Eye (tissue), 1 donor: ENCODE measurements around the gene NPAS3.

Source experiments
- DNase-seq: peaks from one replicate; pipeline ENCODE4 v3.0.0-alpha.2; 2015

NPAS3 gene

GRCh38 chr14:32940711-32941667, 2.3 kb downstream of the NPAS3 start:
- DNase-seq, result no peak

DNA sequence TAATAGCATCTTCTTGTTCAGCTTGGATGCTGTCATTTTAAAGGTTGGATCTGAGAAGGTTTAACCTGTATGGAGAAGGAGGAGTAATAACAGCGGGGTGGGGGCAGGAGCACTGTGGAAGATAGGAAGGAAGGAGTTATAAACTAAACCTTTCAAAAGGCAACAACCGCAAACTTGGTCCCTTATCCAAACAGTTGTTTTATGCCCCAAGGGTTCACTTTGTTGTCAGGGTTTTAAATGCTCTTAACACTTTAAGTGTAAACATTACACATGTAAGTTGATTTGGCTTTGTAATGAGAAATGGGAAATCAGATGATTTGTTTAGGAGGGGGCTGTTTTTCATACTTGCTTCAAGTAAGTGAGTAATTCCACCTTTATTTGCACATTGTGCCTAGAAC, 3.0 kb downstream of the NPAS3 start:
- DNase-seq, result no peak

GRCh38 chr14:32947081-32947480, 8.4 kb downstream of the NPAS3 start:
- no peak for DNase-seq

DNA sequence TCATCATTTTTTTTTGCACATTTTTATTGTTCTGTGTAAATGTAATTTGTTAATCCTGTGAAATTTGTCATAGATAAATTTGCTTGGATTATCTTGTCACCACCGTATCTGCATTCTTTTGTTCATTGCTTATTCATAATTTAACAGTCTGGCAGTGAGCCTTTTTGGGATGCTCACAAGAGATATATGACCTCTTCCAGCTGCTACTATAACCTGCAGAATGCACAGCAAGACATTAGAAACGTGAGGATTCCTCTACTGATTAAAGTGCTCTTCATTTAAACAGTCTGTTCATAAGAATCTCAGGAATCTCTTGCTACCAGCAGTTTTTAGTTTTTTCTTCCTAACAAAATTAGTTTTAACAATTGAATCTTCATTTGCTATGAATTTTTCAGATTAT, 9.1 kb downstream of the NPAS3 start:
- peak; percentile 38 for DNase-seq

- DNase-seq, result no peak
These were observed 11.9 kb downstream of the NPAS3 start for GRCh38 chr14:32950584-32950983.

- no peak for DNase-seq
These were observed 28.7 kb downstream of the NPAS3 start for GRCh38 chr14:32967421-32967820.

- no peak for DNase-seq
These were observed 30.4 kb downstream of the NPAS3 start for GRCh38 chr14:32968972-32969544.

GRCh38 chr14:32977913-32978312, 39.2 kb downstream of the NPAS3 start:
- no peak for DNase-seq

GRCh38 chr14:32978691-32979255, 40.1 kb downstream of the NPAS3 start:
- DNase-seq, result no peak

- DNase-seq, result no peak
These were observed 41.7 kb downstream of the NPAS3 start for GRCh38 chr14:32980178-32980901.

- DNase-seq, result no peak
These were observed 42.3 kb downstream of the NPAS3 start for GRCh38 chr14:32980902-32981501.

DNA sequence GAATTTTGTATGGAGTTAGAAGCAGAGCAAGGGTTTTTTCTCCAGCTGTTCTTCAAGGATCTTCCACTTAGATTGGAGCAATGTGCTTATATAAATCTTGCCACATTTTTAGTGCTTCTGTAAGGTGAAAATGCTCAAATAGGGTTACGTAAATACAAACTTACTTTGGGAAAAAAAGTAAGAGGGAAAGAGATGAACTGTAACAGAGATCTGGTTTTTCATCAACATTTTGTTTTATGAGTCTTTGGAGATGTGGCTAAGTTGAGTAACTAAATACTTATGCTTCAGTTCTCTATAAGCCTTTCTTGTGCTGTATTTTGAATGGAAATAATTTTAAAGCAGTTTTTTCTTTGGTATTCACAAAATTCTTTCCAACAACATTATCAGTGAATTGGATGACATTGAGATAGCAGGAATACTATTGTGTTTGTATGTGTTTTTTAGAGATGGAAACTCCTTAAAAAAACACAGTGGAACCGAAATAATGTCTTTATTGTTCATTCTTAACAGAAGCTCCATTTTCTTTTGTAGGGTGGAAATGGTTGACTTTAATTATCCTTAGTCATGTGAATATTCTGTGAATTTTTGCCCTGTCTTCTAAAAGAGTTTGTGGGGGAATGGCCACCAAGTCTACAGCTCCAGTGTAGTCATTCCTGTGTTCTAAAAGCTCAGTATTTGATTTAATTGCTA, 45.7 kb downstream of the NPAS3 start:
- DNase-seq, result no peak

DNA sequence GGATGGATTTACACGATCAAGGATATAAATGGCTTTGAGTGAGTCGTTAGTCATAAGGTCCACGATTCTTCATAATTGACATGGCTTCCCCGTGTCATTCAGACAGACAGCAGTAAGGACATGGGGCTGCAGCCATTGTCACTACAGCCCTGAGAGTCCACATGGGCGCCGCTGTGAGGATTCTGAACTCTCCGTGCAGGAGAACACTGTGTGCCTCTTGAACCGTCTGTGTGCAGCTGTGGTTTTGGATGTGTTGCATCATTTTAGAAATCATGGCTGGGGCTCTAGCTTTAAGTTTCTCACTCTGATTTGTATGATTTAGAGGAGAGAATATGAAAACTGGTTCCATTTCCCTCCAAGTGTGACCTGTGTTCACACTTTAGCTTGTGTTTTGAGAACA, 47.2 kb downstream of the NPAS3 start:
- peak; percentile 28 for DNase-seq

GRCh38 chr14:32986791-32987540, 48.3 kb downstream of the NPAS3 start:
- DNase-seq, result peak; percentile 78

- DNase-seq, result peak; percentile 39
These were observed 53.0 kb downstream of the NPAS3 start for GRCh38 chr14:32991691-32992090.

DNA sequence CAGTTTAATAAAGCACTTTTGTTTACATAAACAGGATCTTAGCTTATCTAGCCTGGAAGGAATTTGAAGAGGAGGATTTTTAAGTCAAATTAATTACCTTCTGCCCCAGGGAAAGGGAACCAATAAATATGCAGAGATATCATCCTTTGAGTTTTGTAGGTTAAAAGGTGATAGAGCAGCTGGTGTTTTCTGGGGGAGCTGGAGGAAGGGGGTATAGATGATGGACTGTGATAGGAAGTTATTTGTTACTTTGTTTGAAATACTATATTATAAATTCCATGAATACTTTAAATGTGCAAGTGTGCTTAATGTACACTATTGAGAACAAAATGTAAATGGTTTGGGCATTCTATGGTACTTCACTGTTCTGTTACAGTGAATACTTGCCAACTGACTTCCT, 55.2 kb downstream of the NPAS3 start:
- DNase-seq, result no peak

- no peak for DNase-seq
These were observed 57.7 kb downstream of the NPAS3 start for GRCh38 chr14:32996343-32996742.

DNA sequence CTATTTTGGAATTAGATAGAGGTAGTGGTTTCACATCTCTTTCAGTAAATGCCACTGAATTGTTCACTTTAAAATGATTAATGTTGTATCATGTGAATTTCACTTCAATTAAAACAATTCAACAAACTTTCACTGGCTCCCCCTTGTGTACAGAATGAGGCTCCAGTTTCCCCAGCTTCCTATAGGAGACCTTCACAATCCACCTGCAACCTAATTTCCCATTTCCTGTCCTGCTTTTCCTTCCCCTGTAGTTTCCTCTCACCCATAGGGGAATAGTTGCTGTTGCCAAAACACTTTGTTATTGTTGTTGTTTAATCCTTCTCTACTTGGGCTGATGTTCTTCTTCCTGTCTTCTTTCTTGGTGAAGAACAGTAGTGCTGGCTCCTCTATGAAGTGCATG, 59.8 kb downstream of the NPAS3 start:
- no peak for DNase-seq

- DNase-seq, result no peak
These were observed 71.0 kb downstream of the NPAS3 start for GRCh38 chr14:33009673-33010072.

- DNase-seq, result no peak
These were observed 71.8 kb downstream of the NPAS3 start for GRCh38 chr14:33010495-33010894.

DNA sequence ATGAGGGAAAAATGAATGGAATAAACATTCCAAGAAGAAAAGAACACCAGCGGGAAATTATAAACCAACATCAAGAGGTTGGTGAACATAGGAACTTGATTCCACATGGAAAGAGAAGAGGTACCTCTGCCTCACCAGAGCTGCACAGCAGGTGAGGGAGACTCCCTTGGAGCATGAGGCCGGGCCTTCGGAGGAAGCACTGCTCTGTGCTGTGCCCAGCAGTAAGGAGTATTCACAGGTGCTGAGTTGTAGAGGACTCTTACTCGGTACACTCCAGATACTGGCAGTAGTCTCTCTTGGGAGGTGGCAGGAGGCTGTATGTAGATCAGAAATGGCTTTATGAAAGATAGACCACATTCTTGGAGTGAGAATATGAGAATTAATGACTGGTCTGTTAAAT, 76.0 kb downstream of the NPAS3 start:
- DNase-seq, result no peak

DNA sequence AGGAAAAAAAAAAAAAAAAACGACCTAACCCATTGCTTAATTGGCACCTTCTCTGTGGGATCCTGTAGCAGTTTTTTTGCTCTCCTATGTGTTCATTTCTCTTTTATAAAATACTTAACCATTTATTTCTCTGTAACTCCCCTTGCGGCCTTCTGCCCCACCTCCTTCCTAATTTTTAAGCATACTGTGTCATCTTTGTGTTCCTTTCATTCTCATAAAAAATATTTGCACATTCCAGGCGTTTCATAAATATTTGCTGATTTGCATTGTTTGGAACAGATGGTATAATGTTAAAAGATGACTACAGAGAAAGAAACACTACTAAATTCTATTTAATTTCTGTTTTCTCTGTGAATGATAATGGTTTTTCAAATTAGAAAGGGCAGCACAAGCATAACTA, 77.9 kb downstream of the NPAS3 start:
- DNase-seq, result no peak
